ENCODE results near the gene SNX27. TPM values are rescaled to one million over a fixed set of nuclear protein-coding genes. Genes with fewer than 3 reads are reported as not detected.

The SNX27 gene
- total and polyA plus RNA-seq, 2 donors (not counting 3 experiments of a cell fraction or from before 2014, with no cell fraction given) = 8.1 to 24.9 TPM

DNA sequence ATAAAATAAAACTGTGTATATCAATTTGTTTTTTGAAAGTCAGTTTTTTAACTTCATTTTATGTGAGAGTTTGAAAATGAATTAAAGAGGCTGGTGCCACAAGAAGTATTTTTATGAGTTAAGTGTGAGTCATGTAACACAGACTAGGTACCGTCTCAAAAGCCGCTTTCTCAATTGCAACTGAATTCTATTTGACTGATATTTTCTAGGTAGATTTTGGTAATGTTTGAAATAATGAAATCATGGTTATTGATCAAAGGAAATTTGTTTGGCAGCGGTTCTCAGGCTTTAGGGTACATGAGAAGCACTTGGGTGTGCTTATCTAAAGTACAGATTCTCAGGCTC, 4.6 kb downstream of the SNX27 start:
- intact Hi-C loops (cut with micrococcal nuclease) = no loop called here
- H4K20me1 ChIP-seq (replicated peaks; ENCODE audit: control insufficient read depth, extremely low read depth, insufficient read depth, low read length) = no peaks in the 10 kb centered on the region
- TF ChIP-seq POLR2AphosphoS5 (IDR thresholded peaks at IDR 0.05; ENCODE audit: insufficient read depth, low read depth, low read length) = no peak
- TF ChIP-seq FOS (IDR thresholded peaks at IDR 0.05; ENCODE audit: borderline replicate concordance, insufficient read depth, low read length) = peak; percentile 35
- ChIA-PET CTCF (no interaction called here), POLR2A (no interaction called here)
- H3K79me2 ChIP-seq (ENCODE audit: control insufficient read depth, insufficient read depth, low read length) = peaks cover 27% of the 10 kb centered on the region
- H3K27me3 ChIP-seq (ENCODE audit: control insufficient read depth in 2 of 2, insufficient read depth in 2 of 2, low read length in 2 of 2) = no peaks in the 10 kb centered on the region
- no peak overlapping the region for H3K9ac ChIP-seq (replicated peaks; ENCODE audit: extremely low read depth, insufficient read depth, low read length)
- DNase-seq (ENCODE audit: low read depth, low spot score) (no peak), FAIRE-seq (no peak)
- H2AFZ ChIP-seq (ENCODE audit: low read depth, low read length) = no peak overlapping the region
- H3K9me3 ChIP-seq (replicated peaks; ENCODE audit: control insufficient read depth, insufficient read depth, low read length) = no peaks in the 10 kb centered on the region
- H3K27ac ChIP-seq (ENCODE audit: insufficient read depth, low read depth, low read length) = no peak overlapping the region
- BruUV-seq (replicated peaks) = no TSS peak
- dilution Hi-C loops (cut with MboI; ENCODE audit: extremely low pct_ligation_motif_present, low sequenced_read_pairs) = no loop called here
- no peaks in the 10 kb centered on the region for H3K9me1 ChIP-seq (replicated peaks; ENCODE audit: control insufficient read depth, extremely low read depth, insufficient read depth, low read length)
- H3K4me3 ChIP-seq (replicated peaks in 1 of 3; ENCODE audit: insufficient read depth in 1 of 3, low read depth in 1 of 3, low read length in 3 of 3) = no peak overlapping the region
- no peaks in the 10 kb centered on the region for H3K36me3 ChIP-seq (ENCODE audit: control insufficient read depth in 2 of 2, extremely low read depth in 1 of 2, insufficient read depth in 2 of 2, low read length in 2 of 2)
- H3K4me1 ChIP-seq (ENCODE audit: control insufficient read depth, extremely low read depth, insufficient read depth, low read length) = peaks cover 8% of the 10 kb centered on the region
- no peak overlapping the region for H3K4me2 ChIP-seq (ENCODE audit: insufficient read depth, low read length)

GRCh38 chr1:151618003-151618402, 6.2 kb downstream of the SNX27 start:
- BruUV-seq (replicated peaks) = no TSS peak
- Histone ChIP-seq H3K36me3 (ENCODE audit: control insufficient read depth in 2 of 2, extremely low read depth in 1 of 2, insufficient read depth in 2 of 2, low read length in 2 of 2) (no peaks in the 10 kb centered on the region), H3K9me3 (replicated peaks; ENCODE audit: control insufficient read depth, insufficient read depth, low read length) (no peaks in the 10 kb centered on the region), H3K4me1 (ENCODE audit: control insufficient read depth, extremely low read depth, insufficient read depth, low read length) (peaks cover 6% of the 10 kb centered on the region), H3K4me3 (replicated peaks in 1 of 3; ENCODE audit: insufficient read depth in 1 of 3, low read depth in 1 of 3, low read length in 3 of 3) (no peak overlapping the region), H4K20me1 (replicated peaks; ENCODE audit: control insufficient read depth, extremely low read depth, insufficient read depth, low read length) (no peaks in the 10 kb centered on the region), H3K9me1 (replicated peaks; ENCODE audit: control insufficient read depth, extremely low read depth, insufficient read depth, low read length) (no peaks in the 10 kb centered on the region), H3K79me2 (ENCODE audit: control insufficient read depth, insufficient read depth, low read length) (peaks cover 27% of the 10 kb centered on the region), H3K9ac (replicated peaks; ENCODE audit: extremely low read depth, insufficient read depth, low read length) (no peak overlapping the region), H2AFZ (ENCODE audit: low read depth, low read length) (no peak overlapping the region), H3K27me3 (ENCODE audit: control insufficient read depth in 2 of 2, insufficient read depth in 2 of 2, low read length in 2 of 2) (no peaks in the 10 kb centered on the region), H3K27ac (ENCODE audit: insufficient read depth, low read depth, low read length) (no peak overlapping the region), H3K4me2 (ENCODE audit: insufficient read depth, low read length) (no peak overlapping the region)
- dilution Hi-C loops (cut with MboI; ENCODE audit: extremely low pct_ligation_motif_present, low sequenced_read_pairs) (no loop called here), intact Hi-C loops (cut with micrococcal nuclease) (no loop called here)
- DNase-seq (ENCODE audit: low read depth, low spot score) (no peak), FAIRE-seq (no peak)
- ChIA-PET POLR2A (no interaction called here), CTCF (no interaction called here)
- TF ChIP-seq CTCF (IDR thresholded peaks at IDR 0.05; ENCODE audit: extremely low read depth in 1 of 2, insufficient read depth in 1 of 2, low read depth in 1 of 2, low read length in 2 of 2) = no peak
- TF ChIP-seq MYC (IDR thresholded peaks at IDR 0.05; ENCODE audit: low read depth, low read length) = no peak
- TF ChIP-seq FOS (IDR thresholded peaks at IDR 0.05; ENCODE audit: borderline replicate concordance, insufficient read depth, low read length) = no peak

All from endothelial cell of umbilical vein (primary cell).